Neural progenitor cell (in vitro differentiated cells): ENCODE data around the gene CIB1. TPM values are rescaled to one million over a fixed set of nuclear protein-coding genes. Genes with fewer than 3 reads are reported as not detected.

Source experiments
- DNase-seq: peaks from one replicate; pipeline ENCODE4 v3.0.0-alpha.2; 2016; ENCODE audit warnings: low spot score
- H2AFZ ChIP-seq: fragments of 200-600 bp; sonication (generic); replicated peaks from 2 replicates; pipeline ENCODE4 v1.6.1; 2016; ENCODE audit warnings: antibody characterized with exemption
- H3F3A ChIP-seq: fragments of 200-600 bp; sonication (generic); 2 replicates; pipeline ENCODE4 v1.6.1; 2016; ENCODE audit warnings: antibody characterized with exemption, low read depth
- H3K27ac ChIP-seq: fragments of 200-600 bp; sonication (generic); 2 replicates; pipeline ENCODE4 v1.5.1; 2016; ENCODE audit warnings: mild to moderate bottlenecking
- H3K27me3 ChIP-seq: fragments of 200-600 bp; sonication (generic); 2 replicates; pipeline ENCODE4 v1.6.1; 2016; ENCODE audit warnings: mild to moderate bottlenecking, moderate library complexity
- H3K36me3 ChIP-seq: fragments of 200-600 bp; sonication (generic); 2 replicates; pipeline ENCODE4 v1.5.1; 2016
- H3K4me1 ChIP-seq: fragments of 200-600 bp; sonication (generic); 2 replicates; pipeline ENCODE4 v1.6.1; 2016; ENCODE audit warnings: mixed run types
- H3K4me2 ChIP-seq: fragments of 200-600 bp; sonication (generic); 2 replicates; pipeline ENCODE4 v1.6.1; 2016
- H3K4me3 ChIP-seq: fragments of 200-600 bp; sonication (generic); 2 replicates; pipeline ENCODE4 v1.5.1; 2016
- H3K79me2 ChIP-seq: fragments of 200-600 bp; sonication (generic); 2 replicates; pipeline ENCODE4 v1.6.1; 2016; ENCODE audit warnings: low read depth
- H3K9ac ChIP-seq: fragments of 200-600 bp; sonication (generic); 2 replicates; pipeline ENCODE4 v1.6.1; 2016
- H3K9me3 ChIP-seq: fragments of 200-600 bp; sonication (generic); 2 replicates; pipeline ENCODE4 v1.5.1; 2016; ENCODE audit warnings: low read depth
- H4K20me1 ChIP-seq: fragments of 200-600 bp; sonication (generic); 2 replicates; pipeline ENCODE4 v1.6.1; 2016; ENCODE audit warnings: low read depth
- H3K27ac Mint-ChIP-seq: 3 replicates; pipeline ENCODE4 v1.8.0; 2021; ENCODE audit warnings: mixed read lengths
- H3K27me3 Mint-ChIP-seq: 2 replicates; pipeline ENCODE4 v1.8.0; 2022; ENCODE audit warnings: low read depth, mild to moderate bottlenecking, inconsistent platforms, moderate library complexity, mixed read lengths; ENCODE audit not compliant: insufficient read depth
- H3K36me3 Mint-ChIP-seq: 3 replicates; pipeline ENCODE4 v1.8.0; 2021; ENCODE audit warnings: mixed read lengths
- H3K4me1 Mint-ChIP-seq: 3 replicates; pipeline ENCODE4 v1.8.0; 2021; ENCODE audit warnings: mixed read lengths
- H3K4me3 Mint-ChIP-seq: 3 replicates; pipeline ENCODE4 v1.8.0; 2021; ENCODE audit warnings: mild to moderate bottlenecking, moderate library complexity, mixed read lengths
- H3K9me3 Mint-ChIP-seq: 3 replicates; pipeline ENCODE4 v1.8.0; 2020; ENCODE audit warnings: mixed read lengths
- EZH2 ChIP-seq: fragments of 200-600 bp; sonication (generic); IDR thresholded peaks from 2 replicates; pipeline ENCODE4 v1.6.1; 2017; ENCODE audit warnings: antibody characterized with exemption, mild to moderate bottlenecking, moderate library complexity
- EZH2phosphoT487 ChIP-seq: fragments of 200-600 bp; sonication (generic); IDR thresholded peaks from 2 replicates; pipeline ENCODE4 v1.6.1; 2017; ENCODE audit warnings: antibody characterized with exemption
- total RNA-seq: library from RNA; depleted of rRNA; stranded (reverse); fragments of >200 nt; gene quantifications from 2 replicates; pipeline ENCODE4 v1.2.3, GENCODE V29; 2015; ENCODE audit warnings: low replicate concordance
- TF ChIP-seq, protein P1 (sequence below): fragments of 200-600 bp; sonication (generic); IDR thresholded peaks from 2 replicates; pipeline ENCODE4 v1.5.1; 2017; ENCODE audit warnings: antibody characterized with exemption, mild to moderate bottlenecking

Gene CIB1
- total RNA-seq, 1 donor from 2014 or later = 5.2 TPM

DNA sequence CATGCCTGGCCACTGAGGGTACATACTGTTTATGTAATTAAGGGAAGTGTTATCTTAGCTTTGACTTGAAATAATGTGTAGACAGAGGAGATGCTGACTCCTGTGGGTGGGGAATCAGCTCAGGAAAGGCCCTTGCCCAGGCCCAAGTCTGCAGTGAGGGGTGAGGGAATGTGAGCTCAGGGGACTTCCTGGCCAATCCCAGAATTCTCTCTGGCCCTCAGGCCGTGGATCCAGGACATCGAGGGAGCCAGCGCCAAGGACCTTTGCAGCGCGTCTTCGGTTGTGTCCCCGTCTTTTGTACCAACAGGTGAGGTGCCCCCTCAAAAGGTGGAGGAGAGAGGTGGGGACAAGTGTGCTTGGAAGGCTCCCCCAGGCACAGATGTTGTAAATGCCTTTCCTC lies 6.4 kb downstream of the CIB1 start:
- peaks cover 16% of the 10 kb centered on the region for H3K36me3 Mint-ChIP-seq
- no peak for TF ChIP-seq EZH2
- TF ChIP-seq, protein P1, sequence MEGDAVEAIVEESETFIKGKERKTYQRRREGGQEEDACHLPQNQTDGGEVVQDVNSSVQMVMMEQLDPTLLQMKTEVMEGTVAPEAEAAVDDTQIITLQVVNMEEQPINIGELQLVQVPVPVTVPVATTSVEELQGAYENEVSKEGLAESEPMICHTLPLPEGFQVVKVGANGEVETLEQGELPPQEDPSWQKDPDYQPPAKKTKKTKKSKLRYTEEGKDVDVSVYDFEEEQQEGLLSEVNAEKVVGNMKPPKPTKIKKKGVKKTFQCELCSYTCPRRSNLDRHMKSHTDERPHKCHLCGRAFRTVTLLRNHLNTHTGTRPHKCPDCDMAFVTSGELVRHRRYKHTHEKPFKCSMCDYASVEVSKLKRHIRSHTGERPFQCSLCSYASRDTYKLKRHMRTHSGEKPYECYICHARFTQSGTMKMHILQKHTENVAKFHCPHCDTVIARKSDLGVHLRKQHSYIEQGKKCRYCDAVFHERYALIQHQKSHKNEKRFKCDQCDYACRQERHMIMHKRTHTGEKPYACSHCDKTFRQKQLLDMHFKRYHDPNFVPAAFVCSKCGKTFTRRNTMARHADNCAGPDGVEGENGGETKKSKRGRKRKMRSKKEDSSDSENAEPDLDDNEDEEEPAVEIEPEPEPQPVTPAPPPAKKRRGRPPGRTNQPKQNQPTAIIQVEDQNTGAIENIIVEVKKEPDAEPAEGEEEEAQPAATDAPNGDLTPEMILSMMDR = no peak
- no peak for TF ChIP-seq EZH2phosphoT487
- Histone ChIP-seq H3K9ac (no peak overlapping the region), H3K4me2 (no peak overlapping the region), H3F3A (no peaks in the 10 kb centered on the region), H3K4me1 (no peaks in the 10 kb centered on the region), H3K9me3 (no peaks in the 10 kb centered on the region), H3K36me3 (no peaks in the 10 kb centered on the region), H4K20me1 (no peaks in the 10 kb centered on the region), H3K27me3 (peaks cover 3% of the 10 kb centered on the region), H3K27ac (no peak overlapping the region), H3K79me2 (no peaks in the 10 kb centered on the region), H3K4me3 (no peak overlapping the region), H2AFZ (no peak overlapping the region)
- peaks cover 2% of the 10 kb centered on the region for H3K27me3 Mint-ChIP-seq
- no peak overlapping the region for H3K27ac Mint-ChIP-seq
- no peak for DNase-seq
- H3K9me3 Mint-ChIP-seq = no peaks in the 10 kb centered on the region
- H3K4me3 Mint-ChIP-seq = no peak overlapping the region
- peaks cover 2% of the 10 kb centered on the region for H3K4me1 Mint-ChIP-seq

DNA sequence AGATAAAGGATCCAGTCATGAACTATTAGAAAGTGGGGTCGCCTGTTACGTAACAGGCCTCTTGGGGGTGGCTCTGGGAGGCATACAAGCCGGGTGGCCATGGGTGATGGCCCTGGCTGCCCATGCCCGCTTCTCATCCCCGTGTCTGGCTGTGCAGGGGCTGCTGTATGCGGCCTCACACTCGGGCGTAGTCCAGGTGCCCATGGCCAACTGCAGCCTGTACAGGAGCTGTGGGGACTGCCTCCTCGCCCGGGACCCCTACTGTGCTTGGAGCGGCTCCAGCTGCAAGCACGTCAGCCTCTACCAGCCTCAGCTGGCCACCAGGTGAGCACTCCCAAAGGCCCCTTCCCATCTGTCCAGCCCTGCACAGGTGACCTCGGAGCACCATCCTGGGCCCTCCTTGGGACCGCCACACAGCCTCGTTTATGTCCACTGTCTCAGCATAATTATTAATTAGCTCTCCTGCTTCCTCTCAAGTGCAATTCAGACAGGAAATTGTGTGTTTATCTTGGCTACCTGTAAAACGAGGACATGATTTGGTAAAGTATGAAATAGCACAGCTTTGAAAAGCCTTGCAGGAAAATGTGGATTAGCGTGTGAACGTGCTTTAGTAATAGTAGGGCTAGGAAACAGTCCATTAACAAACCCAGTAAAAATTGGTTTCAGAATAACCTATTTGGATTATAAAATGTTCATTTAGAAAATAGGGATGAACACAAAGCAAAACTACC lies 8.1 kb downstream of the CIB1 start:
- Mint-ChIP-seq H3K36me3 (peaks cover 16% of the 10 kb centered on the region), H3K27me3 (peaks cover 2% of the 10 kb centered on the region), H3K4me1 (no peaks in the 10 kb centered on the region), H3K27ac (no peak overlapping the region), H3K4me3 (no peak overlapping the region), H3K9me3 (no peaks in the 10 kb centered on the region)
- H3K27me3 ChIP-seq = no peaks in the 10 kb centered on the region
- no peak overlapping the region for H3K9ac ChIP-seq
- no peak overlapping the region for H3K4me3 ChIP-seq
- no peaks in the 10 kb centered on the region for H3K36me3 ChIP-seq
- no peak overlapping the region for H3K4me2 ChIP-seq
- no peaks in the 10 kb centered on the region for H3K4me1 ChIP-seq
- no peak overlapping the region for H2AFZ ChIP-seq
- TF ChIP-seq, protein P1 = no peak
- TF ChIP-seq EZH2phosphoT487 = no peak
- no peak for TF ChIP-seq EZH2
- H3K79me2 ChIP-seq = no peaks in the 10 kb centered on the region
- H3K27ac ChIP-seq = no peak overlapping the region
- no peaks in the 10 kb centered on the region for H4K20me1 ChIP-seq
- no peak for DNase-seq
- H3F3A ChIP-seq = no peaks in the 10 kb centered on the region
- H3K9me3 ChIP-seq = no peaks in the 10 kb centered on the region

DNA sequence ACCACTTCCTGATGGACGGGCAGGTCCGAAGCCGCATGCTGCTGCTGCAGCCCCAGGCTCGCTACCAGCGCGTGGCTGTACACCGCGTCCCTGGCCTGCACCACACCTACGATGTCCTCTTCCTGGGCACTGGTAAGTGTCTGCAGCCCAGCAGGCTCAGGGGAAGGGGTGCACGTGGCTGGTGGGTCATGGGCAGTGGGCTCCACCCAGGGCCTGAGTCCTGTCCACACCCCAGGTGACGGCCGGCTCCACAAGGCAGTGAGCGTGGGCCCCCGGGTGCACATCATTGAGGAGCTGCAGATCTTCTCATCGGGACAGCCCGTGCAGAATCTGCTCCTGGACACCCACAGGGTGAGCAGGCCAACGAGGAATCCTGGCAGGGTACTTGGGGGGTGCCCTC lies 8.7 kb downstream of the CIB1 start:
- H3K4me1 Mint-ChIP-seq = no peaks in the 10 kb centered on the region
- H3K4me2 ChIP-seq = no peak overlapping the region
- H3K27ac ChIP-seq = no peak overlapping the region
- no peaks in the 10 kb centered on the region for H3K27me3 ChIP-seq
- H3K4me1 ChIP-seq = no peaks in the 10 kb centered on the region
- H3K79me2 ChIP-seq = no peaks in the 10 kb centered on the region
- peaks cover 2% of the 10 kb centered on the region for H3K27me3 Mint-ChIP-seq
- no peak overlapping the region for H3K4me3 ChIP-seq
- H2AFZ ChIP-seq = no peak overlapping the region
- H3K4me3 Mint-ChIP-seq = no peak overlapping the region
- TF ChIP-seq EZH2 = no peak
- TF ChIP-seq EZH2phosphoT487 = no peak
- TF ChIP-seq, protein P1 = no peak
- no peaks in the 10 kb centered on the region for H3F3A ChIP-seq
- H3K36me3 Mint-ChIP-seq = peaks cover 15% of the 10 kb centered on the region
- DNase-seq = no peak
- H3K9me3 Mint-ChIP-seq = no peaks in the 10 kb centered on the region
- no peaks in the 10 kb centered on the region for H4K20me1 ChIP-seq
- H3K9ac ChIP-seq = no peak overlapping the region
- no peak overlapping the region for H3K27ac Mint-ChIP-seq
- H3K36me3 ChIP-seq = no peaks in the 10 kb centered on the region
- no peaks in the 10 kb centered on the region for H3K9me3 ChIP-seq
